ENCODE measurements around the gene CRHBP.
"Not testable (repeated sequence)": the region's sequence is repeated elsewhere in the genome, so short reads cannot be mapped to it uniquely, and the experiment has no call there.

The CRHBP gene, protein sequence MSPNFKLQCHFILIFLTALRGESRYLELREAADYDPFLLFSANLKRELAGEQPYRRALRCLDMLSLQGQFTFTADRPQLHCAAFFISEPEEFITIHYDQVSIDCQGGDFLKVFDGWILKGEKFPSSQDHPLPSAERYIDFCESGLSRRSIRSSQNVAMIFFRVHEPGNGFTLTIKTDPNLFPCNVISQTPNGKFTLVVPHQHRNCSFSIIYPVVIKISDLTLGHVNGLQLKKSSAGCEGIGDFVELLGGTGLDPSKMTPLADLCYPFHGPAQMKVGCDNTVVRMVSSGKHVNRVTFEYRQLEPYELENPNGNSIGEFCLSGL

DNA sequence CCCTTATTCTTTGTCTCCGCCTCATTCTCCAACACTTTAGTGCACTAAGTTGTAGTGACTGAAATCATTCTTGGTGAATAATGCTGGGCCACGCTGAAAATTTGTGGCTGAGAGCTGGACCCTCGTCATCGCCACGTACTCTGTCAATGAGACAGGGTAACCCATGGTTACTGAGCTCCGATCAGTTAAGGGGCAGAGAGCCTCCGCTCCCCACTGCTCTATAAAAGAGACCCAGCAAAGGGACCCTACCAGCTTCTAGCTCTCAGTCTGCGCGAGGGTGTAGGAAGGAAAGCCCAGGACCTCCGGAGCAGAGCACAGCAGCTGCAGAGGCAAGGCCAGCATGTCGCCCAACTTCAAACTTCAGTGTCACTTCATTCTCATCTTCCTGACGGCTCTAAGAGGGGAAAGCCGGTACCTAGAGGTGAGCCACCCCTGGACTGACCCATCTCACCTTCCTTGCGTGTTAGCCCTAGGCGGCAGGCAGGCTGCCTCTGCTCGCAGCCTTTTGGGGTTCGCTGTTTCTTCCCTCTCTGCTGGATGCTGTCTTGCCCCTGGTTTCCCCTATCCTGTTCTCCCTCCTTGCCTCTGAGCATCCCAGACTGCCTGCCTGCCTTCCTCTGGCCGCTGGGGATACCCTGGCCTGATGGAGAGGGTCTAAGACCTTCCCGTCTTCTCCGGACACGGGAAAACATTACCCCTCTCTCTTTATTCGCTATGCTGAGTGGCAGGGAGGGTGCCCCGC lies at the start of gene CRHBP:
TSS of gene CRHBP (plus strand) at position 251 of the 742 bp plus-strand sequence. CDS start at position 341, 90 bp downstream.
- DNase-seq = no peak

DNA sequence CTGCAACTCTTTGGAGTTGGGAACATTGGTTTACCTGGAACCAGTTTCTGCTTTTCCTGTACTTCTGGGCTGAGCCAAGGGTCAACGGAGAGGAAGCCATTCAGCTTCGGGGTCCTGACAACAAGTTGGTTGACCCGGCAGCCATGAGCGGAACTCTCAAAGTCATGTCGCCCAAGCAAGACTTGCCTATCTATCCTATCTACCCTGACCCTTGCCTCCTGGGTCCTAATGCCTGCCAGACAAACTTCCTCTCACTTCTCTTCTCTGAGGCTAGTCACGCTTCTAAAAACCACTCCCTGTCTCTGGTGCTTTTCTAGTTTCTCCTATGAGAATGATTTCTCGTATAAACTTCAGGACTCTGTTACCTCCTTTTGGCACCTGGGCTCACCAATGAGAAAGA lies 44.7 kb upstream of the CRHBP start:
- no peak for DNase-seq

DNA sequence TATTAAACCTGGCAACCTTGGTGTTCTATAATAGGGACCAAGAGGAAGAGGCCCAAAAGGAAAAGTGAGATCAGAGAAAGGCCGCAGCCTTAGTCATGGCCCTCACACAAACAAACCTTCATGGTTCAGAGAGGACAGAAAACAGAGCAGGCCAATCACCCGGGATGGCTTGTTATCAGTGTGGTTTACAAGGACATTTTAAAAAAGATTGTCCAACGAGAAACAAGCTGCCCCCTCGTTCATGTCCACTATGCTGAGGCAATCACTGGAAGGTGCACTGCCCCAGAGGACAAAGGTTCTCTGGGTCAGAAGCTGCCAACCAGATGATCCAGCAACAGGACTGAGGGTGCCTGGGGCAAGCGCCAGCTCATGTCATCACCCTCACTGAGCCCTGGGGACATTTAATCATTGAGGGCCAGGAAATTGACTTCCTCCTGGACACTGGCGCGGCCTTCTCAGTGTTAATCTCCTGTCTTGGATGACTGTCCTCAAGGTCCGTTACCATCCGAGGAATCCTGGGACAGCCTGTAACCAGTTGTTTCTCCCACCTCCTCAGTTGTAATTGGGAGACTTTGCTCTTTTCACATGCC lies 42.4 kb upstream of the CRHBP start:
- not testable (repeated sequence) for DNase-seq

DNA sequence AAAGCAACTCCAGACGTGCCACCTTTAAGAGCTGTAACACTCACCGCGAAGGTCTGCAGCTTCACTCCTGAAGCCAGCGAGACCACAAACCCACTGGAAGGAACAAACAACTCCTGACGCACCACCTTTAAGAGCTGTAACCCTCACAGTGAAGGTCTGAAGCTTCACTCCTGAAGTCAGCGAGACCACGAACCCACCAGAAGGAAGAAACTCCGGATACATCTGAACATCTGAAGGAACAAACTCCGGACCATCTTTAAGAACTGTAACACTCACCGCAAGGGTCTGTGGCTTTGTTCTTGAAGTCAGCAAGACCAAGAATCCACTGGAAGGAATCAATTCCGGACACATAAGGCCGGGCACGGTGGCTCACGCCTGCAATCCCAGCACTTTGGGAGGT lies 38.2 kb upstream of the CRHBP start:
- not testable (repeated sequence) for DNase-seq

DNA sequence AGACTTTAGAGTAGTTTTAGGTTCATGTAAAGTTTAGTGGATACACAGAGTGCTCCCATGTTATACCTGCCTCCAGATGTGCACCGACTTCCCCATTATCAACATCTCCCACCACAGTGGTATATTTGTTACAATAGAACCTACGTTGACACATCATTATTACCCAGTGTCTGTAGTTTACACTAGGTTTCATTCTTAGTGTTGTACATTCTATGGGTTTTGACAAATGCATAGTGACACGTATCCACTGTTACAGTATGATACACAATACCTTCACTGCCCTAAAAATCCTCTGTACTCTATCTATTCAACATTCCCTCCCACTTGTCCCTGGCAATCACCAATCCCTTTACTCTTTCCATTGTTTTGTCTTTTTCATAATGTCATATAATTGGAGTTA lies 34.3 kb upstream of the CRHBP start:
- no peak for DNase-seq

DNA sequence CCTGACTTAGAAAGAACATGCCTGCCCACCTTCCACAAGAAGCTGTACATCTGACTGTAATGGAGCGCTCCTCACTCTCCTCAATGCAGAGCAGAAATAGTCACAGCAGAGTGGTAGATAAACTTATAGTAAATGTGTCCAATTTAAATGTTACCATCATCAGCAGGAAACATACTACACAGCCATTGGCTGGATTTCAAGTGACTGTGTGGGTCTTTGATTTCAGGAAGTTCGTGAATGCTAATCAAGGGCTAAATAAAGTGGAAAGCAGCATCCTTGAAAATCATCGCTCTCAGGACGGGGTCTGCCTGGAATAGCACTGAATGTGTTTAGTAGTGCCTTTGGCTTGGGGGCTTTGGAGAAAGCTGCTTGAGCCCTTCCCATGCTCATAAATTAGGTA lies 32.4 kb upstream of the CRHBP start:
- no peak for DNase-seq

DNA sequence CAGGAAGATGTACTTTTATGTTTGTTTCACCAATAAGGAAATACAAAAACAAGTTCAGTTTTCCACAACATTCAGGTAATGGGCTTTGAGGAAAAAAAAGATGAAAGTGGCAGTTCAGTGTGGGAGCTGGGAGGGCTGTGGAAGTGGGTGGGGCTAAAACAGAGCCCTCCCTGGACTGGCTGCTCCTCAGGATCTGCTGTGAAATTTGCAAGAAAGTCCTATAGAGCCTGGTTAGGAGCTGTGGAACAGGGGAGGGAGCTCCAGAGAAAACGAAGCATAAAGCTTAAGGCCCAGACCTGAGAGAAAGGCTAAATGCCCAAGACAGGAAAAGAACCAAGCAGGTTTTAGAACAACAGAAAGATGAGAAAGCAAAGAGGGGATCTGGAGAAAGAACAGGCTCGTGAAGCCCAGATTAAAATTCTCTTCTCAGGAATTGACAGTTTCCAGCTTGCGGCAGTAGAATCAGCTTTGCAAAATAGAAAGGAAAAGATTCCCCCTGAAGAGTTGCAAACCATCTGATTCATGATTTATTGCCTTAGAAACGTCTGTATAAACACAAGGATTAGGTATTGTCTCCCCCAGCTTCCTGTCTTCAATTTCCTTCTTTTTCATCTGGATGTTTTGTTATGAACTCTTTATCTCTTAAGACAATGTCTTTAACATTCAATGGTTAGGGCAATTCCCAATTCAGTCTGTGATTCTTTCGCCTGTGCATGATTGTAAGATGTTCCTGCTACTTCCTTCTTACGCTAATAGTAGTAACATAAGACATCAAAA lies 26.3 kb upstream of the CRHBP start:
- no peak for DNase-seq

DNA sequence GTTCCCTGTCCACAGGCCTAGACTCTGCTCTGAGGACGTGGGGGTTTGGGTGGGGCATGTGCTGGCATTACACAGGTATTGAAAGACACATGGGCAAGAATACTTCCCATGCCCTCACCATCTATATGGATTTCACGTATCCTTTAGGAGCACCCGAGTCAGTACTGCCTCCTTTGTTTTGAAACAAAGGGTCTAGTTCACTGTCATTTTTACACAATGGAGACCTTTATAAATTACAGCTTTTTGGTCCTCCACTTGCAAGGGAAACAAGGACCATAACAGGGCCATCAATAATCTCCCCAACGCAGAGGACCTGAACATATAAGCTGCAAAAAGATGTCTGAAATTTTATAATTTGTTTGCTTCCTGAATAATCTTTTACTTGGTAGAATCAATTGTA lies 24.9 kb upstream of the CRHBP start:
- no peak for DNase-seq

DNA sequence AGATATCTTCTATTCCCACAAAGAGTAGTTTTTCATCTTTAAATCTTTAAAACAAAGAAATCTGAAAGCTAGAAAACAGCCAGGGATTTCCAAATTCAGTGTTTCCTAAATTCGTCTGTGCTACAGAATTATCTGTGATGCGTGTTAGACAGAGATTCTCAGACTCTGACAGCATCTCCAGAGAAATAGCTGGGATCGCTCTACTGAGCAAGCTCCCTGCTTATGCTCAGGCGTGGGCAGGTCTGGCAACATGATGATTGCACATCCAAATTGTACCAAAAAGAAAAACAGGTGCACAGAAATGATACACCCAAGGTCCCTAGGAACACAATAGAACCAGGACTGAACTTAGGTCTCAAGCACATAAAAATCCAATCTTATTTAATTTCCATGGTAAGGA lies 22.8 kb upstream of the CRHBP start:
- no peak for DNase-seq

DNA sequence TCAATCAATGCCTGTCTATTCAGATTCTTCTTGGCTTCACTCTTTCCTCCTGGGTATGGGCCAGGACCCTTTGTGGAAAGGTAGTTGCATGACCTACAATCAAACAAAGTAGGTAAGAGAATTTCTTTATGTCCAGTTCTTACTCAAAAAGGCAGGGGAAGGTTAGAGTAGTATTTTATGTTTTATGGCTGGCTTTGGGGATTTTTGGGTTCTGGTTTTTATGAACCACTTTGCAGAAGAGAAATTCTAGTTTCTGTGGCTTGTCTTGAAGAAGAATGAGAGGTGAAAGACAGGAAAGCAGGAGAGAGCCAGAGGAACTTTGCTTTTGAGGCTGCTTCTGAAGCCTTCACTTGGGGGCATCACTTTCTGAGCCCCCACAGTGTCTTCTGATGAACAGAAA lies 14.7 kb upstream of the CRHBP start:
- no peak for DNase-seq

DNA sequence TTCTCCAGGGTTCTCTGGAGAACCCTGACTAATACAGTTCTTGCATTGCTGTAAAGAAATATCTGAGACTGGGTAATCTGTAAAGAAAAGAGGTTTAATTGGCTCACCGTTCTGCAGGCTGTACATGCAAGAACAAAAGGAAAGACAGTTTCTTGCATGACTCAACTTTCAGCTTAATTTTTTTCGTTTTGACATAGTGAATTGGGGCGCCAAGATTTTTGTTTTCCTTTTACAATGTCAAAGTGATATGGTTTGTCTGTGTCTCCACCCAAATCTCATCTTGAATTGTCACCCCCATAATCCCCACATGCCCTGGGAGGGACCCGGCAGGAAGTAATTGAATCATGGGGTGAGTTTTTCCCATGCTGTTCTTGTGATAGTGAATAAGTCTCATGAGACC lies 11.8 kb upstream of the CRHBP start:
- no peak for DNase-seq

DNA sequence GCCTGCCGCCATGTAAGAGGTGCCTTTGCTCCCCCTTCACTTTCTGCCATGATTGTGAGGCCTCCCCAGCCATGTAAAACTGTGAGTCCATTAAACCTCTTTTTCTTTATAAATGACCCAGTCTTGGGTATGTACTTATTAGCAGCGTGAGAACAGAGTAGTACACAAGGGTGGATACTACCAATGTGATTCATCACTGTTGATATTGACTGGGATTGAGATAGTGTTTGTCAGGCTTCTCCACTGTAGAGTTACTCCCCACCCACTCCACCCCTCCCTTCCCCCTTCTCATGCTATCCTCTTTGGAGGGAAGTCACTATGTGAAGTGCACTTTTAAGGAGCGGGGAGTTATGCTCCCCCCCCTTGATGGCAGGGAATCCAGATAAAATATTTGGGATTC lies 11.4 kb upstream of the CRHBP start:
- no peak for DNase-seq

DNA sequence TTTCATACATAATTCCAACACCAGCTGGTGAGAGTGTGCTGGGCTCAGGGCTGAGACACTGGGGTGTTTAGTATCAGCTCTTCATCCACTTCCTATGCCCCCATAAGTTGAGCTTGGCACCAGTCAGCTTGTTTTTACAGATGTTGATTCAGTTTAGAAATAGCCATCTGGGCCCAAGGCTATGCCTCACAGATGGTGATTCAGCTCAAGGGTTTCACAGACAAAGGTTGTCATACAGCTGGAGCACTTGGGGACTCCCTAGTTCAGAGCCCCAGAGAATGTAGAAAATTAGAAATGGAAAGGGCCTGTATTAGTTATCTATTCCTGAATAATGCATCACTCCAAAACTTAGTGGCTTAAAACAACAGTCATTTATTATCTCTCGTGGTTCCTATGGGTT lies 10.3 kb upstream of the CRHBP start:
- no peak for DNase-seq

DNA sequence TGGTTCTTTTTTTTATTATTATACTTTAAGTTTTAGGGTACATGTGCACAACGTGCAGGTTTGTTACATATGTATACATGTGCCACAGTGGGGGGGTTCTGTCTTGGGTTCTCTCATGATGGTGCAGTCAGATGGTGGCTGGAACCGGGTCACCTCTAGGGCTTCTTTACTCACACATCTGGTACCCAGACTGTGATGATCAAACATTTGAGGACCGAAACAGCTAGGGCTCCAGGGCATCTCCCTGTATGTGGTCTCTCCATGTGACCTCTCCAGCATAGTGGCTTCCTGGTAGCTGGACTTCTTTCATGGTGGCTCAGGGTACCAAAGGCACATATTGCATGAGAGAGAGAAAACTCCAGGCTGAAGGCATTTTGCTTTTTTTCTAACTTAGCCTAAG lies 9.8 kb upstream of the CRHBP start:
- DNase-seq = no peak

DNA sequence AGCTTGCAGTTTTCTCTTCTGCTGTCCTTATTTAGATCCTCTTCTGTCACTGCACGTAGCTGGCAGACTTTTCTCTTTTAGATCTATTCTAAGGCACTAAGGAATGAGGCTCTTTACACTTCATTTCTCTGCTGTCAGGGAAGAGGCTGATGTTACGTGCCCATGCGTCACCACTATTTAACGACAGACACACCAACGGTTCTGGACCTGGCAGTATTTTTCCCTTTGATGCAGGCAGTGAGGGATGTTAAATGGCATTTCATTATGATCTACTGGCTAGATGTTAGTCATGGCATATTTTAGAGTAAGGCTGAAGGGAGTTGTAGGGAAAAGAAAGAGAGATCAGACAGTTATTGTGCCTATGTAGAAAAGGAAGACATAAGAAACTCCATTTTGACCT lies 8.2 kb upstream of the CRHBP start:
- DNase-seq = no peak

DNA sequence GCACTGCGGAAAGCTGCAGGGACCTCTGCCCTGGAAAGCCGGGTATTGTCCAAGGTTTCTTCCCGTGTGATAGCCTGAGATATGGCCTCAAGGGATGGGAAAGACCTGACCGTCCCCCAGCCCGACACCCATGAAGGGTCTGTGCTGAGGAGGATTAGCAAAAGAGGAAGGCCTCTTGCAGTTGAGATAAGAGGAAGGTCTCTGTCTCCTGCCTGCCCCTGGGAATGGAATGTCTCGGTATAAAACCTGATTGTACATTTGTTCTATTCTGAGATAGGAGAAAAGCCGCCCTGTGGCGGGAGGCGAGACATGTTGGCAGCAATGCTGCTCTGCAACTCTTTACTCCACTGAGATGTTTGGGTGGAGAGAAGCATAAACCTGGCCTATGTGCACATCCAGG lies 7.6 kb upstream of the CRHBP start:
- DNase-seq = not testable (repeated sequence)

DNA sequence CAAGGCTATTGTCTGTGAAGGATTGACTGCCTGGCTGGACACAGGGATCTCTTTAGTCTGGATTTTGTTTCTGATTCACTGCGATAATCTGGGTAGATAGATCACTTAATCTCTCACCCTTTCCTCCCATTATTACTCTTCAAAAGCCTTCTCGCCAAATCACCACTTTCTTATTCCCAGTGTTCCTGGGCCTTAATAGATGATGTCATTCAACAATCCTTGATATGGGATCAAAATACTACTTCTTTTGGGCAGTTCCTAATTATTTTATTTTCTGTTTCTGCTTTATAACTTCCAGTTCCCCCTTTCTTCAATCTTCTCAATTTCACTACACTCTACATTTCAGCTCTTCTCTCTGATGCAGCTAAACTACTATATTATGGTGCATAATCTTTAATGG lies 6.8 kb upstream of the CRHBP start:
- DNase-seq = no peak

DNA sequence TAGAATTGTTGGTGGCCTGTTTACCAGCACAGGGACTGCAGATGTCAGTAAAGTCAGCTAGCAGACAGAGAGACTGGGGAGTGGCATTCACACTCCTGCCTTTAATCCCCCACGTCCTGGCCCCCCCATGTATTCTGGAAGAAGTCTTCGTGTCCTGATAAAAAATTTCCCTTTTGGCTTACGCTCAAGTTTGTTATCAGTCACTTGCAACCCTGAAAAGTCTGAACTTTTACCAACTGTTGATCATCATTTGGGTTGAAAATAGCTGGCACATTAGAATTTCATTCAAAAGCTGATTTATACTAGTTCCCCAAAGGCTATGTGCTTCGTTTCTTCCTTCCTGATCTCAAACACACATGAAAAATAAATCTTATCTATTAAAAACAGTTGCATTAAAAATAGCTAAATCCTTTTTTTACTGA lies 5.8 kb upstream of the CRHBP start:
- no peak for DNase-seq

DNA sequence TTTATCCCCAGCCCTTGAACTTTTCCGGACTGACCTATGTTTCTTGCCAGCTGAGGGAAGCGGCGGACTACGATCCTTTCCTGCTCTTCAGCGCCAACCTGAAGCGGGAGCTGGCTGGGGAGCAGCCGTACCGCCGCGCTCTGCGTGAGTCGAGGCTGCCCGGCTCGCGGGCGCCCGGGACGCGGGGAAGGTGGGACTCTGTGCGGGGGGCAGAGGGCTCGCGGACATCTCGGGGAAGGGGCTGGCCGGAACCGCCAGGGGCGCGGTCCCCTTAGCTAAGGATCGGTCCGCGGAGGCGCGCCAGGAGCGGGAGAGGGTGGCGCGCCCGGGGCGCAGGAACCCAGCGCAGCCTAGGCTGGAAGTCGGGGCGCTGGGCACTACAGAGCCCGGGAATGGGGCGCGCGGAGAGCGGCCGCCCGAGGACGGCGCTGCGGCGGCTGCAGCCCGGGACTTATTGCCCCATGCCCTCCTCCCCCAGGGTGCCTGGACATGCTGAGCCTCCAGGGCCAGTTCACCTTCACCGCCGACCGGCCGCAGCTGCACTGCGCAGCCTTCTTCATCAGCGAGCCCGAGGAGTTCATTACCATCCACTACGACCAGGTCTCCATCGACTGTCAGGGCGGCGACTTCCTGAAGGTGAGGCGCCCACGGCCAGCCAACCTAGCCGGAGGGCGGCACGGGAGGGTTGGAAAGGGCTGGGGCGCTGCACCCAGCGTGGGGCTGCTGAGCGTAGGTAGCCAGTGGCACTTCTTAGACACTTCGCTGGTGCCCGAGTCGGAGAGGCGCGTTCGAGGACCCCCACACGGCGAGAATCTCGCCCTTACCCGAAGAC lies 922 bp downstream of the CRHBP start:
- DNase-seq = no peak

DNA sequence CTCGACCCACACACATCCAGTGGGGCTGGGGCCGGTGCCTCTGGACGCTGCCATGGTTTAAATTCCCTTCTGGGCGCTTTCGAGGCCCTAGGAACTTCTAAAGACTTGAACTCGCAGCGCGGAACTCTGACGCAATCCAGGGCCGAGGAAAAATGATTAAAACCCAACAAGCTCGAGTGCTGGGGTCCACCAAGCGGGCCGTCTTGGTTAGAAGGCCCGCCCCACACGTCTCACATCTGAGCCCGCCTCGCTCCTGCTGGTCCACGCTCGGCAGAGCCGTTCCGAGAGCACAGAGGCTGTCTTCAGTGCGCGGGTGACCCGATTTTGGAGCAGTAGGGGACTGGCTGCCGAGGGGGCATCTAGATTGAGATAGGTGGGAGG lies 1.5 kb downstream of the CRHBP start:
- no peak for DNase-seq

DNA sequence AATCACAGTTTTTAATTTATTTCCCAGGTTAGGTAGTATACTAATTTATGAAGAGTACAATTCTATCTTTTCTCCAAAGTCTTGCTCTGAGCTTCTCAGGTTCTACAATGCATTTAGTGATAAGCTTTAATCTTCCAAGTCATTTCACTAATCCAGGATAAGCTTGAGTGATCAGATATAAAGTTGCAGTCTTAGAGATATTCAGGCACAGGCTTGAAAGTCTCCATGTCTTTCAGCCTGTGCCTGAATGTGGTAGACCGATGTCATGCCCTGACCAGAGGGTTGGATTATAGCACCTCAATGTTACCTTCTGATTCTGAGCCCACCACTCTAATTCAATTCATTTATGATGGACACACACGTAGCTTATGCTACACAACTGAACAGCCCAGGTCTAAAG lies 3.2 kb downstream of the CRHBP start:
- DNase-seq = no peak

DNA sequence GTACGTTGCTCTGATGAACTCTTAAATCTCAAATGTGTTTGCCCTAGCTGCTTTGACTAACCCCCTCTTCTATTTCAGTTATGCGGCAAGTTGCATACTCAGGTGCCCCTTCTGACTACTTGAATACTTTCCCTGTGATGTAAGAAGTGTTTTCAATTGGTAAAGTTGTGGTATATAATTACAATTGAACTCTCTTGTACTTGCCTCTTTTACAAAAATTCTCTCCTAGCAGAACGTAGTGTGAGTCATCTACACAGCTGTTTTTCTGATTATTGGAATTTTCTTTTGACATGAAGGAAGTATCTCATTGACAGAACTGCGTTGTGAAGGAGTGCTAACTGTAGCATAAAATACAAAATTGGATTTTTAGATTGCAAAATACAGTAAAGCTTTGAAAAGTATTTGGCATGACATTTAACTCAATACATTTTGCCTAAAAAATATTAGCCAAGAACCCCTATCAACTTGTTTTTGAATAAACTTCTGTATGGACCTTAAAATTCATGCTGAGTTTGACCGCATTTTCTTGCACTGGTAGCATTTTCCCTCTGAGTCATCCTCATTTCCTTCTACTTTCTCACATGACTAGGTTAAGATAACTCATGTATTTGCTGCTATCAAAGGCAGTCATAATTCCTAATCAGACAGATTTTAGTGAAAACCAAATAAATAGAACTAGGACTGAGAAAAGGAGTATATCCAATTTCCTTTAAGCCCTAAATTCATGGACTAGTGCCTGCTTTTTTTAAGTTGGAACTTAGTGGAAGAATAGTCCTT lies 6.3 kb downstream of the CRHBP start:
- no peak for DNase-seq

Measured in CD4-positive, alpha-beta T cell treated with Interleukin-10 for 1 hour (primary cell).